ENCODE data around the gene RHCG.

DNA sequence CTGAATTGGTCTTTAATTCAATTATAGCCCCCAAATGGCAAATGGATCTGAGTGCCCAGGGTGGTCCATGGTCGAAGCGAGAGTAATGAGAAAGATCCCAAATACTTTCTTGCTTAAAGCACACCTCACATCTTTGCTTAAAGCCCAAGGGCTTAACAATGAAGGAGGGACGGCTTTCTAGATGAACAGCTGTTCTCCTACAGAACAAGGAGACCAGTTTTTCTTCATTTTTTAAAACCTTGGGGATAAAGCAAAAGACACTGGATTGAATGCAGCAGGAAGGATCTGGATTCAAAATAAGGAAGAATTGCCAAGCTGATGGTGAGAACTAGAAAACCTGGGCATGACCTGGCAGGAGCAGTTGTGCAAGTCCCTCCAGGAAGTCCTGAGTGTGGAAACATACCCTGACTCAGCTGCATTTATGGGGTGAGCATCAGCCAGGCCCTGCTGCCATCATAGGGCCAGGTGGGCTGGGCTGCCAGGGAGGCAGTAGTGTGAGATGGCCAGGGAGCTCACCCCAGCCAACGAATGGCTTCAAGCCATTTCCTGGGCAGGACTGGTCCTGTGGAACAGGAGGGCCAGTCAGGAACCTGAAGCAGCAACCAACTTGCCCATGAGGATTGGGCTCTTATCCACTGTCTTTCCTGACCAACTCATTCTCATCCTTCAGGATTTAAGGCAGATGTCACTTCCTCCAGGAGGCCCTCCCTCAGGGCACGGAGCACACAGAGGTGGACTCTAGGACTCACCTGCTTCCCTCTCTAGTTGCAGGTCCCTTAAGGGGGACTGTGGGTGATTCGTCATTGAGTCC, 18.4 kb upstream of the RHCG start:
- TF ChIP-seq POLR2A (IDR thresholded peaks at IDR 0.05; ENCODE audit: low read length) = no peak
- no peak for TF ChIP-seq GATA1 (IDR thresholded peaks at IDR 0.05; ENCODE audit: low read depth, low read length)
